ENCODE results near the gene ATXN1. TPM values are rescaled to one million over a fixed set of nuclear protein-coding genes. Genes with fewer than 3 reads are reported as not detected.
"Not testable (repeated sequence)": the region's sequence is repeated elsewhere in the genome, so short reads cannot be mapped to it uniquely, and the experiment has no call there.

ATXN1 gene
- polyA plus RNA-seq, 6 donors from 2014 or later: 0.14 to 1.2 (median 0.60) TPM; not detected in 1

- H3K9me3 Mint-ChIP-seq: no peaks in the 10 kb centered on the region
- no peak overlapping the region for H3K4me3 Mint-ChIP-seq
- H3K27me3 Mint-ChIP-seq: no peaks in the 10 kb centered on the region
- H3K27ac Mint-ChIP-seq: peak overlapping the region in 2 of 6 donors; percentile 75 to 78
- no peak for ATAC-seq (ENCODE audit: low read depth in 2 of 2)
- no peaks in the 10 kb centered on the region for H3K36me3 Mint-ChIP-seq
- H3K4me1 Mint-ChIP-seq: peaks cover 5 to 11% (median 6%) of the 10 kb centered on the region in 3 donors
- no peak for DNase-seq
Measured at GRCh38 chr6:16470502-16471221, 290.6 kb downstream of the ATXN1 start.

GRCh38 chr6:16468991-16469615, 292.2 kb downstream of the ATXN1 start:
- DNase-seq: no peak
- Mint-ChIP-seq H3K9me3 (no peaks in the 10 kb centered on the region), H3K27ac (no peak overlapping the region), H3K27me3 (peaks cover 0 to 4% (median 0%) of the 10 kb centered on the region in 3 donors), H3K36me3 (no peaks in the 10 kb centered on the region), H3K4me3 (no peak overlapping the region), H3K4me1 (peaks cover 5 to 11% (median 6%) of the 10 kb centered on the region in 3 donors)
- ATAC-seq (ENCODE audit: low read depth in 2 of 2): no peak

- peaks cover 0 to 11% (median 5%) of the 10 kb centered on the region in 3 donors for H3K4me1 Mint-ChIP-seq
- no peak for DNase-seq
- peak overlapping the region in 1 of 6 donors; percentile 48 for H3K27ac Mint-ChIP-seq
- peaks cover 0 to 8% (median 4%) of the 10 kb centered on the region in 3 donors for H3K27me3 Mint-ChIP-seq
- H3K9me3 Mint-ChIP-seq: peaks cover 0 to 3% (median 0%) of the 10 kb centered on the region in 7 donors
- no peak overlapping the region for H3K4me3 Mint-ChIP-seq
- peaks cover 0 to 13% of the 10 kb centered on the region in 2 donors for H3K36me3 Mint-ChIP-seq
- ATAC-seq (ENCODE audit: low read depth in 2 of 2): no peak
Measured at GRCh38 chr6:16466800-16467553, 294.3 kb downstream of the ATXN1 start.

GRCh38 chr6:16464045-16464444, 297.2 kb downstream of the ATXN1 start:
- Mint-ChIP-seq H3K27me3 (peaks cover 0 to 8% (median 4%) of the 10 kb centered on the region in 3 donors), H3K4me1 (no peaks in the 10 kb centered on the region), H3K4me3 (no peak overlapping the region), H3K9me3 (peaks cover 0 to 3% (median 0%) of the 10 kb centered on the region in 7 donors), H3K36me3 (peaks cover 0 to 13% of the 10 kb centered on the region in 2 donors), H3K27ac (peak overlapping the region in 1 of 6 donors; percentile 11)
- DNase-seq (no peak), ATAC-seq (ENCODE audit: low read depth in 2 of 2) (no peak)

GRCh38 chr6:16463246-16463645, 298.0 kb downstream of the ATXN1 start:
- H3K4me1 Mint-ChIP-seq; ATAC-seq (ENCODE audit: low read depth in 2 of 2); H3K4me3 Mint-ChIP-seq; H3K27ac Mint-ChIP-seq; H3K9me3 Mint-ChIP-seq; H3K27me3 Mint-ChIP-seq; DNase-seq: not testable (repeated sequence)
- H3K36me3 Mint-ChIP-seq: peaks cover 0 to 13% of the 10 kb centered on the region in 2 donors

GRCh38 chr6:16461491-16461890, 299.8 kb downstream of the ATXN1 start:
- H3K36me3 Mint-ChIP-seq: peaks cover 0 to 17% of the 10 kb centered on the region in 2 donors
- no peak for ATAC-seq (ENCODE audit: low read depth in 2 of 2)
- H3K27me3 Mint-ChIP-seq: peaks cover 0 to 8% (median 4%) of the 10 kb centered on the region in 3 donors
- H3K9me3 Mint-ChIP-seq: peaks cover 0 to 3% (median 3%) of the 10 kb centered on the region in 7 donors
- H3K4me3 Mint-ChIP-seq: no peak overlapping the region
- no peak for DNase-seq
- no peak overlapping the region for H3K27ac Mint-ChIP-seq
- H3K4me1 Mint-ChIP-seq: no peaks in the 10 kb centered on the region

GRCh38 chr6:16459472-16459871, 301.8 kb downstream of the ATXN1 start:
- Mint-ChIP-seq H3K9me3 (peaks cover 4 to 14% (median 7%) of the 10 kb centered on the region in 7 donors), H3K36me3 (peaks cover 0 to 21% of the 10 kb centered on the region in 2 donors), H3K27ac (peak overlapping the region in 1 of 6 donors; percentile 62)
- not testable (repeated sequence) for ATAC-seq (ENCODE audit: low read depth in 2 of 2); H3K27me3 Mint-ChIP-seq; H3K4me3 Mint-ChIP-seq; DNase-seq; H3K4me1 Mint-ChIP-seq

GRCh38 chr6:16452348-16452747, 308.9 kb downstream of the ATXN1 start:
- Mint-ChIP-seq H3K27me3 (peaks cover 0 to 14% (median 10%) of the 10 kb centered on the region in 3 donors), H3K36me3 (peaks cover 0 to 8% of the 10 kb centered on the region in 2 donors), H3K4me1 (no peaks in the 10 kb centered on the region), H3K9me3 (peaks cover 4 to 14% (median 6%) of the 10 kb centered on the region in 7 donors), H3K4me3 (no peak overlapping the region), H3K27ac (no peak overlapping the region)
- no peak for DNase-seq
- no peak for ATAC-seq (ENCODE audit: low read depth in 2 of 2)

GRCh38 chr6:16450821-16451220, 310.4 kb downstream of the ATXN1 start:
- no peaks in the 10 kb centered on the region for H3K36me3 Mint-ChIP-seq
- ATAC-seq (ENCODE audit: low read depth in 2 of 2) (no peak), DNase-seq (no peak)
- H3K9me3 Mint-ChIP-seq: peaks cover 2 to 11% (median 3%) of the 10 kb centered on the region in 7 donors
- no peaks in the 10 kb centered on the region for H3K4me1 Mint-ChIP-seq
- H3K27me3 Mint-ChIP-seq: peaks cover 0 to 14% (median 10%) of the 10 kb centered on the region in 3 donors
- no peak overlapping the region for H3K4me3 Mint-ChIP-seq
- no peak overlapping the region for H3K27ac Mint-ChIP-seq

- Mint-ChIP-seq H3K9me3 (peaks cover 0 to 7% (median 0%) of the 10 kb centered on the region in 7 donors), H3K4me1 (no peaks in the 10 kb centered on the region), H3K27ac (no peak overlapping the region), H3K4me3 (no peak overlapping the region), H3K36me3 (no peaks in the 10 kb centered on the region), H3K27me3 (peaks cover 0 to 14% (median 10%) of the 10 kb centered on the region in 3 donors)
- ATAC-seq (ENCODE audit: low read depth in 2 of 2) (no peak), DNase-seq (no peak)
Measured at GRCh38 chr6:16450285-16450684, 311.0 kb downstream of the ATXN1 start.

- no peaks in the 10 kb centered on the region for H3K36me3 Mint-ChIP-seq
- peaks cover 0 to 7% (median 0%) of the 10 kb centered on the region in 7 donors for H3K9me3 Mint-ChIP-seq
- H3K27ac Mint-ChIP-seq: no peak overlapping the region
- H3K4me3 Mint-ChIP-seq: no peak overlapping the region
- no peaks in the 10 kb centered on the region for H3K4me1 Mint-ChIP-seq
- ATAC-seq (ENCODE audit: low read depth in 2 of 2) (no peak), DNase-seq (no peak)
- peaks cover 0 to 9% (median 0%) of the 10 kb centered on the region in 3 donors for H3K27me3 Mint-ChIP-seq
Measured at GRCh38 chr6:16446273-16446672, 315.0 kb downstream of the ATXN1 start.

GRCh38 chr6:16442031-16442430, 319.2 kb downstream of the ATXN1 start:
- Mint-ChIP-seq H3K9me3 (peaks cover 0 to 7% (median 0%) of the 10 kb centered on the region in 7 donors), H3K36me3 (peaks cover 0 to 1% of the 10 kb centered on the region in 2 donors), H3K27ac (no peak overlapping the region), H3K4me1 (no peaks in the 10 kb centered on the region), H3K4me3 (no peak overlapping the region), H3K27me3 (peaks cover 0 to 12% (median 2%) of the 10 kb centered on the region in 3 donors)
- no peak for DNase-seq
- no peak for ATAC-seq (ENCODE audit: low read depth in 2 of 2)

GRCh38 chr6:16441262-16441661, 320.0 kb downstream of the ATXN1 start:
- ATAC-seq (ENCODE audit: low read depth in 2 of 2) (no peak), DNase-seq (no peak)
- H3K4me1 Mint-ChIP-seq: peaks cover 0 to 7% (median 0%) of the 10 kb centered on the region in 3 donors
- peaks cover 0 to 9% of the 10 kb centered on the region in 2 donors for H3K36me3 Mint-ChIP-seq
- H3K4me3 Mint-ChIP-seq: no peak overlapping the region
- H3K27me3 Mint-ChIP-seq: peaks cover 0 to 19% (median 9%) of the 10 kb centered on the region in 3 donors
- H3K9me3 Mint-ChIP-seq: peaks cover 0 to 7% (median 0%) of the 10 kb centered on the region in 7 donors
- H3K27ac Mint-ChIP-seq: peak overlapping the region in 1 of 6 donors; percentile 71

Data from naive B cell (primary cell).